HG02588 (cell line): ENCODE data around the gene TUBAL3.
"Not testable (repeated sequence)": the region's sequence is repeated elsewhere in the genome, so short reads cannot be mapped to it uniquely, and the experiment has no call there.

Source experiments
- ATAC-seq: cut with Tn5 transposase; IDR thresholded peaks from one replicate; pipeline ENCODE4 v1.9.1; 2021; ENCODE audit warnings: mild to moderate bottlenecking, moderate library complexity; ENCODE audit not compliant: unreplicated experiment

TUBAL3 gene

DNA sequence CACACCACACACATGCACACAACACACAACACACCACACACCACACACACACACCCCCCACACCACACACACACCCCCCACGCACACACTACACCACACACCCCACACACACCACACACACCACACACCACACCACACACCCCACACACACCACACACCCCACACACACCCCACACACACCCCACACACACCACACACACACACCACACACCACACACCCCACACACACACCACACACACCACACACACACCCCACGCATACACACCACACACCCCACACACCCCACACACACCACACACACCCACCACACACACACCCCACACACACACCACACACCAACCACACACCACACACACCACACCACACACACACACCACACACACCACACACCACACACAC is 23.4 kb downstream of the TUBAL3 start:
- no peak for ATAC-seq

DNA sequence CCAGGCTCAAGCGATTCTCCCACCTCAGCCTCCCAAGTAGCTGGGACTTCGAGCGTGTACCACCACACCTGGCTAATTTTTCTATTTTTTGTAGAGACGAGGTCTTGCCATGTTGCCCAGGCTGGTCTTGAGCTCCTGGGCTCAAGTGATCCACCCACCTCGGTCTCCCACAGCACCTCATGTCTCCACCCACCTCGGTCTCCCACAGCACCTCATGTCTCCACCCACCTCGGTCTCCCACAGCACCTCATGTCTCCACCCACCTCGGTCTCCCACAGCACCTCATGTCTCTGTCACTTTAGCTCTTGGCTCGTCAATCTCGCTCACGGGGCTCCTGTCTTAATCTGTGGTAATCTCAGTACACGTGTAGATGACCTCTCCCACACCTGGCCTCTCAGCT is 24.2 kb downstream of the TUBAL3 start:
- not testable (repeated sequence) for ATAC-seq

DNA sequence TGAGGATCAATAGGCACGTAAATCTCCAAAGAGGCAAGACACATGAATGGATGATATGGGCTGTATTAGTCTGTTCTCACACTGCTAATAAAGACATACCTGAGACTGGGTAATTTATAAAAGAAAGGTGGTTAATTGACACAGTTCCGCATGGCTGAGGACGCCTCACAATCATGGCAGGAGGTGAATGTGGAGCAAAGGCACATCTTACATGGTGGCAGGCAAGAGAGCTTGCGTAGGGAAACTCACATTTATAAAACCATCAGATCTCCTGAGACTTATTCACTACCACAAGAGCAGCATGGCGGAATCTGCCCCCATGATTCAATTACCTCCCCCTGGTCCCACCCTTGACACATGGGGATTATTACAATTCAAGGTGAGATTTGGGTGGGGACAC is 25.4 kb downstream of the TUBAL3 start:
- not testable (repeated sequence) for ATAC-seq

DNA sequence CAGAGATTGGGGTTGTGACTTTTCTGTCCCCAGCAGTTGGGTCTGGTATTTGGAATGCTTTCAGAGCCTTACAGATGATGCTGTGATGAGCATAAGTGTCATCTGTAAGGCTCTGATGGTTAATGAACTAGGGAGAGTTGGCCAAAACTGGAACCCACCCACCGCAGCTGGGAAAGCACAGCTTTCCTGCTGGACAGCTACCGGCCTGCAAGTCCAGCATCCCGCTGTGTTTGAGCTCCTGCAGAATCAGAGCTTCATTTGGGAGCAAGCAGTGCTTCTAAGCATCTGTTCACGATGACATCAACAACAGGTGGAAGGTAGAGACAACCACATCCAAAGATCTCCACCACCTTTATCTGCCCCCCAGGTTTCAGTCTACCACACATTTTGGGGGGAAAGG is 28.2 kb downstream of the TUBAL3 start:
- no peak for ATAC-seq

DNA sequence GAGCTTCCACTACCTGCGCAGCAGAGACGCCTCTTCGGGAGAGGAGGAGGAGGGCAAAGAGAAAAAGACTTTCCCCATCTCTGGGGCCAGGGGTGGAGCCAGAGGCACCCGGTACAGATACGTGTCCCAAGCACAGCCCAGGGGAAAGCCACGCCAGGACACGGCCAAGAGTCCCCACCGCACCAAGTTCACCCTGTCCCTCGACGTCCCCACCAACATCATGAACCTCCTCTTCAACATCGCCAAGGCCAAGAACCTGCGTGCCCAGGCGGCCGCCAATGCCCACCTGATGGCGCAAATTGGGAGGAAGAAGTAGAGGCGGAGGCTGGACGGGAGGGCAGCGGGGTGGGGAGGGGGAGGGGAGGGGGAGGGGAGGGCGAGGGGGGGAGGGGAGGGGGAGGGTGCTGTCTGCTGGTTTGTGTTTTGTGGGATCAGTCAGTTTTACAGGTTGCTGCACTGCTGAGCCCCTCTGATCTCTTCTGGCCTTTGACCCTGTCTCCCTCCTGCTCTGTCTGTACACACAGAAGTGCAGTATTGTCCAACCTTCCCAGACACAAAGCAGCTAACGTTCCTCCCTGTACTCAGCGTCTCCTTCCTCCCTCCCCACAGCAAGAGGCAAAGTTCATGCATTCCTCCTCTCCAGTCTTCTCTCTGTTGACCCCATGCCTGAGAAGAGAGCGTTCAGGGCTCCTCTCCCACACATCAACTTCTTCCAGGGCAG is 30.6 kb downstream of the TUBAL3 start:
- ATAC-seq, result no peak

DNA sequence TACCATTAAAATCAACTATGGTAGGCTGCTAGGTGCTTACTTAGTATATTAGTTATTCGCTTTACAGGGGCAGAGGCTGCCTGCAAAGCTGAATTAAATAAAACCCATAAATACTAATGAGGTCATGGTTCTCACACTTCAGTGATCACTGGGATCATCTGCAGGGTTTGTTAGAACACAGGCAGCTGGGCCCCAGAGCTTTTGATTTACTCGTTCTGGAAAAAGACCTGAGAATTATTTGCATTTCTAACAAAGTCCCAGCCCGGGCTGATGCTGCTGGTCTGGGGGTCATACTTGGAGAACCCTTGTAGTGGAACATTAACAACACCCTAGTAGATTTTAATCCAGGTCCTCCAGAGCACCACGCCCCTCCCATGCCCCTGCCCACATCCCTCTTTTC is 31.3 kb downstream of the TUBAL3 start:
- ATAC-seq, result no peak

DNA sequence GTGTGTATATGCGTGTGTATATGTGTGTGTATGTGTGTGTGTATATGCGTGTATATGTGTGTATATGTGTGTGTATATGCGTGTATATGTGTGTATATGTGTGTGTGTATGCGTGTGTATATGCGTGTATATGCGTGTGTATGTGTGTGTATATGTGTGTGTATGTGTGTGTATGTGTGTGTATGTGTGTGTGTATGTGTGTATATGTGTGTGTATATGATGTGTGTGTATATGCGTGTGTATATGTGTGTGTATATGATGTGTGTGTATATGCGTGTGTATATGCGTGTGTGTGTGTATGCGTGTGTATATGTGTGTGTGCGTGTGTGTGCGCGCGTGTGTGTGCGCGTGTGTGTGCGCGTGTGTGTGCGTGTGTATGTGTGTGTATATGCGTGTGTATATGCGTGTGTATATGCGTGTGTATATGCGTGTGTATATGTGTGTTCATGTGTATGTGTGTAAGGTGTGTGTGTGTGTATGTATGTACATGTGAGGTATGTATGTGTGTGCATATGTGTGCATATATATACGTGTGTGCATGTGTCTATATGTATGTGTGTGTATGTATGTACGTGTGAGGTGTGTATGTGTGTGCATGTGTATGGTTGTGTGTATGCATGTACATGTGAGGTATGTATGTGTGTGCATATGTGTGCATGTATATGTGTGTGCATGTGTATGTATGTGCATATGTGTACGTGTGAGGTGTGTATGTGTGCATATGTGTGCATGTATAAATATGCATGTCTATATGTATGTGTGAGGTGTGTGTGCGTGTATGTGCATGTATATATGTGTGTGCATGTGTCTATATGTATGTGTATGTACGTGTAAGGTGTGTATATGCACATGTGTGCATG is 33.9 kb downstream of the TUBAL3 start:
- ATAC-seq, result no peak

DNA sequence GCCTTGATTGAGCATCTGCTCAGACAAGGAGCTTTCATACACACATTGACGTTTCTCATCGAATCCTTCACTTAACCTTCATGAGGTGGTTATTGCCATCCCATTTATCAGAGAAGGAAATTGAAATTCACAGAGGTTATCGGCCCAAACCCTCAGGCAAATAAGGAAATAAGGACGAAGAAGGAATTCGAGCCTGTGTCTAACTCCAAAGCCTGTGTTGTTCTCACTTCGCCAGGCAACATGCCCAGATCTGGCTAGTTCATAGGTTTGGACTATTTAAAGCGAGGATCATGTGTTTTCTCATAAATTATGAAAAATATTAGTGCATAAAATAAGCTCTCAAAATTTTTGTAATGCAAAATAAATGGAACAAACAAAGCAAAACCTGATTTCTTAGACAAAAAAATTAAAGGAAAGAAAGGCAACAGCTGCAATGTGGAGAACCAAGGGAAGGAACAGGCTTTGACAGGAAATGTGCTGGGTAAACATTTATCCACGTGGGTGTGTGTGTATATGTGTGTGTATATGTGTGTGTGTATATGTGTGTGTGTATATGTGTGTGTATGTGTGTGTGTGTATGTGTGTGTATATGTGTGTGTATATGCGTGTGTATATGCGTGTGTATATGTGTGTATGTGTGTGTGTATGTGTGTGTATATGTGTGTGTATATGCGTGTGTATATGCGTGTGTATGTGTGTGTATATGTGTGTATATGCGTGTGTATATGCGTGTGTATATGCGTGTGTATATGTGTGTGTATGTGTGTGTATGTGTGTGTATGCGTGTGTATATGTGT is 35.1 kb downstream of the TUBAL3 start:
- ATAC-seq, result no peak

DNA sequence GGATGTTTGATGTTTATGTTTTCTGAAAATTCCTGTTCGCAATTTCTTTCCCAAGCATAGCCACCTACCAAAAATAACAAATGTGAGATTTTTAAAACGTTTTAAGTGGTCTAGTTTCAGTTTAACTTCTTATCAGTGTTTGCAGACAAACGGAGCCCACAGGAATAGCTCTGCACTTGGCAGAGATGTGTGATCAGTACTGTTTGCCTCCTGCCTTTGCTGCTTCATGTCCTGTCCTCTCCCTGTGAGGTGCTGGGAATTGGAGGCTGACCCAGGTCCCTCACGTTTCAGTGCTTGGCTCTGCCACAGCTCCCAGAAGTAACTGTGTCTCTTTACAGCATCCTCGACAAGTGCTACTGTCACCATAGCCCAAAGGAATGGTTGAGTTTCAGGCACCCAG is 38.7 kb downstream of the TUBAL3 start:
- ATAC-seq, result no peak

DNA sequence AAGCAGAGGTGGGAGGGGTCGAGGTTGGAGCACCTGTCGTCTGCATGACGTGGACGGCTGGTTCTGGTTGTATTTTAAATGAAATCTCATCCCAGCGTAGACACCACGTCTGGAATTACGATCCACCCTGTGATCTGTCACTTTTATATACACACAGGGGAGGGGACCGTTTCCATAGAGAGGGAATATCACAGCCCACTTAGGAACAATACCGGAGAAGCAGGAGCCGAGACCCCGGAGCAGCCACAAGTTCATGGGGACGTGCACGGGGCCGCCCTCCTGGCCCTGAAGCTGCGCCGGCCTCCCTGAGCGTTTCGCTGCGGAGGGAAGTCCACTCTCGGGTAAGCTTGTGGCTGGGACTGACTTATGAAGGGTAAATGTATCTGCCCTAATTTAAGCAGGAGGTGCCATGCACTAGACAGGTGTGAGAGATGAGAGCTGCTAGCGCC is 39.7 kb downstream of the TUBAL3 start, which contains the start of gene UCN3:
Gene UCN3, plus strand, starts transcription at position 77 of the 449 bp plus-strand sequence. CDS start 8,755 bp downstream, outside the sequence.
- no peak for ATAC-seq

DNA sequence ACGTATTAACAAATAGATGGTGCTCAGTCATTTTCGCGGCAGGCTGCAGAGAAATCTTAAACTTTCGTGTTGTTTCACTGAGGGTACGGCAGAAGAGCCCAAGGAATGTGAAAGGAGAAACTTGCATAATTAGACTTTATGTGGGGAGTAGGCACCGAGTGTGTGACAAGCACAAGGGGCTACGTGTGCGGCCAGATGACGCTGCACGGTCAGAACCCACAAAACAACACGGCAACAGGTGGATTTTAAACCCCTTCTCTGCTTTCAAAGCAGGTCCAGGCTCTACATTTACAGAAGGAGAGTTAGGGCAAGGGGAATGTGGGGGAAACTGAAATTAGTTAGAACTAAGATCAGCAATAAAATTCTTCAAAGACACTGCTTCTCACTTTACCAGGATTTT is 40.3 kb downstream of the TUBAL3 start:
- ATAC-seq, result no peak

DNA sequence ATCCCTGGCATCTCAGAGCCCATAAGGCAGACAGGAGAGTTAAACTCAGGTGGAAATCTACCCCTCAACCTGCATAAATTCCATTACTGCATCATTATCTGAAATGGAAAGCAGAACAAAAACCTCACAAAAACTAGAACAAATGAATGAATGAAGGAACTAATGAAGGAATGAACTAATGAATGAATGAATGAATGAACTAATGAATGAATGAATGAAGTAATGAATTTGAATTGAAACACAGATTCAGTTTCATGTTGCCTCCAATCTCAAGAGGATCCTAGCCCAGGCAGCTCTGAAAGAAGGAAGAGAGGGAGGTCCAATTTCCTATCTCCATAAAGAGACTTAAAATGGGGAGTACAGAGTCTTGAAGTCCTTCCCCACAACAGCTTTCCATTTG is 41.8 kb downstream of the TUBAL3 start:
- no peak for ATAC-seq

DNA sequence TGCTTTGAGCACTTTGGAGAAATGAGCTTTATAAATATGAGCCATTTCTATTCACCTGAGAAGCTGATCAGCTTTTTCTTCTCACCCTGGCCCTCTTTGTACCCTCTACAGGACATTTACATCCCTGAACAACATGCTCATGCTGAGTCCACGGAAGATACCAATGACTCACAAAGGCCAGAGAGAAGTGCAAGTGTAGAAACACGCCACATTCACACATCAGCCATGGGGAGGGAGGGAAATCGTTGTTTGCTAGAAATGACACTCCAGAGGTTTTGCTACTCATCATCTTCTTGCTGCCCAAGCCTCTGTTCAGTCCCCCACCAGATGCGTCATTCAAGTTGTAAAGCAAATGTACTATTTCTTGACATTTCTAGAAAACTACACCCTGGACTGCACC is 42.7 kb downstream of the TUBAL3 start:
- ATAC-seq, result no peak

DNA sequence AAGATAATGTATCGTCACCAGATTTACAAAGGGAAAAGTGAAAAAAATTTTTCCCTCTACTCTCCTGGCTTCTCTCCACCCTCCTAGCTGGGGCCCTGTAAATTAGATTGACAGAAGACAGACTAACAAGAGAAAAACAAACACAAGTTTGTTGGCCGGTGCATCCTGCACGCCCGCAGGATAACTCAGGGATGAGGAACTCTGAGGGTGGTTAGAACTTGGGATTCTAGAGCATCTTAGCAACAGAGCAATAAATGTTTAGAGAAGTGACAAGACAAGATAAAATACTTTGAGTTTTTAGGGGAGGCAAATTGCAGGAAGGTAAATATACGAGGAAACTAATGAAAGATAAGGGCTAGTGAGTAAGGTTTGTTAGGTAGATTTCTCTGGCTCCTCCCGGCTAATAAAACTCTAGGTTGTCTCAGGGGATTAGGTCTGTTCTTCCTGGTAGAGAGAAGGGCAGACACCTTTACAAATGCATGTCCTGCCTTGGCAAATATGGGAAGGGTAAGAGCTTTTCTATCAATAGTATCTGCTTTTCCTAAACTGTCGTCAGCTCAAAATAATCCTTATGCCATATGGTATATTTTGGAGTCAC is 44.2 kb downstream of the TUBAL3 start:
- ATAC-seq, result no peak

DNA sequence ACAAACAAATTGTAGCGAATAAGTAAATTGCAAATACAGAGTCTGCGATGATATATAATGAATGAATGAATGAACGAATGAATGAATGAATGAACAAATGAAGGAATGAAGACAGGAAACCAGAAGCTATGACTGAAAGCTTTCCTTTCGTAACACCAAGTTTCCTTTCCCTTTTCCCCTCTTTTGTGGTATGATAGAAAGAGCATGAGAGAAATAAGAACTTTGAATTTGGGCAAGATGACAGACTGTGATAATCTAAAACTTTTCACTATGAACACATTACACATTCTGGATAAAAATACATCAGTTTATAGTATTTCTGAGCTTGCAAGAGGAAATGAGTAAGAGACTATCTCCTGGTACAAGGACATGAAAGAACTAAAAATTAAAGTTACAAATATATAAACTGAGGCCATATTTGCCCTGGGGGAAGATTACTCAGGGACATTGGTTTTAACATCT is 48.3 kb downstream of the TUBAL3 start:
- no peak for ATAC-seq

DNA sequence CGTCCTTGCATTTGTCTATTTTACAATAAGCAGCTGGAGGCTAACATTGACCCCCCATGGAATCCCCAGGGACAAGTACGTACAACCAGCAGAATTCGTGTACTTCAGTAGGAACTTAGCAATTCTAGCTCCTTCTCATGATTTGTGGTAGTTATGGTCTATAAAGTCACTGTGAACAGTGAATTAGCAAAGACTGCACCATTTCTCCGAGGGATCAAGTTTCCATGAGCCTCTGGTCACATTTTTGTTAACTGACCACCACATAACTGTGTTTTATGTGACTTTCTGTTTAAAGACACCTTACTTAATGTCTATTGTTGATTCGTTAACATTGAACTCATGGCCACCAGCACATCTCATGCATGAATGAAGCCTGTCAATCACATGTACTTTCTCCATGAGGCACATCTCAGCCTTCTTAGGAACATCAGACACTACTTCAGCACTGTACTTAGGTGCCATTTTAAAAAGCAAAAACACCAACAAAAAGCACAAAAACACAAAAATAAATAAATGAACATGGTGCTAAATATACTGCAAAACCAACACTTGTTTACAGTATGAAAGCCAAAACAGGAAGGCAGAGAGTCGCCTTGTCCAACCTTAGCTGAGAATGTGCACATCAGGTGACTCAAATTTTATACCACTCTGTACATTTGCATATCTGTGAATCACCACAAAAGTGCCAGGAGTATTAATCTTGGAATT is 48.9 kb downstream of the TUBAL3 start:
- ATAC-seq, result no peak

DNA sequence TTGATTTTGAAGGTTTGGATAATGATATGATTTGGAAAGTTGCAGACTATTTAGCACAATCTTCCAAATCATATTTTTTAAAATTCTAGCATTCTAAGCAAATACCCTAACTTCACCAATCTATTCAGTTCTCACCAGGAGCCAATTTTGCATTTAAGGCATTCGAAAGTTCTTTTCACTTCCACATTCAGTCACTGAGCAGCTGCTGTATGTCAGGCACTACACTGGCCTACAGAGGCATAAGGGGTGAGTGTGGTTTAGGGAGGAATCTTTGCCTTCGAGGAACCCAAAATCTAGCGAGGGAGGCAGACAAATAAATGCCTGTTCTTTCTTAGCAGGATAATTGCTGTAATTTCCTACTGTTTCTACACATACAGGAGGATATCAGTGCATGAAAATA is 50.6 kb downstream of the TUBAL3 start:
- ATAC-seq, result no peak

DNA sequence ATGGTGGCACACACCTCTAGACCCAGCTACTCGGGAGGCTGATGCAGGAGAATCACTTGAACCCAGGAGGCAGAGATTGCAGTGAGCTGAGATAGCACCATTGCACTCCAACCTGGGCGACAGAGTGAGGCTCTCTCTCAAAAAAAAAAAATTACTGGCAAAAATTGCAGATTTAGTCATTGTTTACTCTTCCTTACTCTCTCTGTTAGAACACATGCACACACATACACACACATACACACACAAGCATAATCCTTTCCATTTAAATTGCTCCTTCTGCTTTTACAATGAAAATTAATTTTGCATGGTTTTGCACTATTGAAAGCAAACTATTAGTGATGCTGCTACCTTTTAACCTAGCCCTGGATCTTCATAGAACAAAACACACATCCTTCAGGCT is 55.3 kb downstream of the TUBAL3 start:
- no peak for ATAC-seq

DNA sequence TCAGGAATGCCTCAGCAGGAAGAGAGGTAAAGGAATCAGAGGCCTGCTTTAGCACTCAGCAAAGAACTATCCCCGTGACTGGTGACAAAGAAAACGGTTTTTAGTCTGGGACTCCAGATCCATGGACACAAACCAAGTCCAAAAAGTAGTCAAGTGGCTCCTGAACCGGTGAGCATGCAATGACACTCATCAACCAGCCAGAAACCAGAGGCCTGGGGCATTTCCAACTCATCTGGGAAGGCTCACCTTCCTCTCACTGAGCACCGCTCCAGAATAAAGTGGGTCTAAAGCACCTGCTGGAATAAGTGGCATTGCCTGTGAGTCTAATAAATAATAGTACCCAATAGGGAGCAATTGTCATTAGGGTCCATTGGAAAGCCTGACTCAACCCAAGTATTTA is 57.7 kb downstream of the TUBAL3 start:
- ATAC-seq, result no peak

DNA sequence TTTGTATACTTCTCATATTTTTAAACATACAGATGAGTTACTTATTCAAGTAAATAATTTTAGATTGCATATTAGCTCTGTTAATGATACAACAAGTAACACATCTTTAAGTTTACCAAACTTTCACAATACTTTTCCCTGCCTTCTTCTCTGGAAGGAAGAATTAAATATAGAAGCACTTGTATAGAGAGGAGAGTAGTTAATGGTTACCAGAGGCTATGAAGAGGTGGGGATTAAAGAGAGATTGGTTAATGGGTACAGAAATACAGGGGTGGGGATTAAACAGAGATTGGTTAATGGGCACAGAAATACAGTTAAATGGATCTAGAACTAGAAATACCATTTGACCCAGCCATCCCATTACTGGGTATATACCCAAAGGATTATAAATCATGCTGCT is 59.9 kb downstream of the TUBAL3 start:
- ATAC-seq, result no peak
